OCI-LY7 (cell line): Measurements from ENCODE around the gene CDKL1. TPM values are rescaled to one million over a fixed set of nuclear protein-coding genes. Genes with fewer than 3 reads are reported as not detected.

Source experiments
- BruUV-seq: library from RNA; stranded (reverse); fragments of 400-500 nt; replicated peaks from 2 replicates; lab custom pipeline; 2021; lab: Mats Ljungman, UMichigan
- CTCF ChIA-PET: fragments of 300-600 bp; sonication (Branson Sonifier 250); formaldehyde crosslinking; loops from one replicate; lab custom pipeline; 2022; ENCODE audit warnings: antibody characterized with exemption; ENCODE audit not compliant: unreplicated experiment; lab: Charles Lee
- POLR2A ChIA-PET: fragments of 300-600 bp; sonication (Branson Sonifier 250); formaldehyde crosslinking; loops from one replicate; lab custom pipeline; 2022; ENCODE audit warnings: antibody characterized with exemption; lab: Charles Lee
- DNase-seq: peaks from one replicate; pipeline ENCODE4 v3.0.0-alpha.2; 2015; ENCODE audit warnings: low spot score
- H2AFZ ChIP-seq: fragments of 200-600 bp; sonication (generic), shearing (Covaris generic); 2 replicates; pipeline ENCODE4 v1.6.1; 2014; ENCODE audit warnings: mild to moderate bottlenecking, antibody characterized with exemption, low read length, moderate library complexity
- H3K27ac ChIP-seq: fragments of 200-600 bp; sonication (generic); 2 replicates; pipeline ENCODE4 v1.5.1; 2014; ENCODE audit warnings: mixed run types, low read depth, mild to moderate bottlenecking, moderate library complexity, low read length, inconsistent platforms; ENCODE audit not compliant: poor library complexity, severe bottlenecking
- H3K36me3 ChIP-seq: fragments of 200-600 bp; sonication (generic); 2 replicates; pipeline ENCODE4 v1.6.1; 2014; ENCODE audit warnings: mild to moderate bottlenecking, antibody characterized with exemption, low read length, moderate library complexity, mixed read lengths; ENCODE audit not compliant: insufficient read depth
- H3K4me1 ChIP-seq: fragments of 200-600 bp; sonication (generic); 2 replicates; pipeline ENCODE4 v1.5.1; 2014; ENCODE audit warnings: mild to moderate bottlenecking, low read length; ENCODE audit not compliant: insufficient read depth, poor library complexity, severe bottlenecking
- H3K4me2 ChIP-seq: fragments of 200-600 bp; sonication (generic); 2 replicates; pipeline ENCODE4 v1.6.1; 2014; ENCODE audit warnings: mild to moderate bottlenecking, low read length
- H3K4me3 ChIP-seq: fragments of 200-600 bp; sonication (generic); 2 replicates; pipeline ENCODE4 v1.5.1; 2014; ENCODE audit warnings: mild to moderate bottlenecking, low read depth, low read length; ENCODE audit not compliant: poor library complexity, severe bottlenecking
- H3K79me2 ChIP-seq: fragments of 200-600 bp; sonication (generic); 2 replicates; pipeline ENCODE4 v1.6.1; 2016; ENCODE audit warnings: low read depth, mild to moderate bottlenecking, low read length, moderate library complexity, mixed read lengths; ENCODE audit not compliant: insufficient read depth
- H3K9me2 ChIP-seq: fragments of 200-600 bp; sonication (generic); 2 replicates; pipeline ENCODE4 v1.6.1; 2016; ENCODE audit warnings: mild to moderate bottlenecking, low read length, mixed read lengths; ENCODE audit not compliant: insufficient read depth
- H3K9me3 ChIP-seq: fragments of 200-600 bp; sonication (generic); 2 replicates; pipeline ENCODE4 v1.6.1; 2014; ENCODE audit warnings: mild to moderate bottlenecking, mixed run types, low read length, mixed read lengths
- H4K20me1 ChIP-seq: fragments of 200-600 bp; sonication (generic); 2 replicates; pipeline ENCODE4 v1.6.1; 2014; ENCODE audit warnings: mild to moderate bottlenecking, antibody characterized with exemption, low read length, moderate library complexity, mixed read lengths; ENCODE audit not compliant: insufficient read depth
- EZH2phosphoT487 ChIP-seq: fragments of 200-600 bp; sonication (generic); IDR thresholded peaks from 2 replicates; pipeline ENCODE4 v1.6.1; 2018; ENCODE audit warnings: low read depth, borderline replicate concordance, mild to moderate bottlenecking, mixed run types, antibody characterized with exemption, low read length, moderate library complexity, mixed read lengths
- intact Hi-C: fragments of 100-400 bp; cut with micrococcal nuclease; formaldehyde crosslinking; loops from one replicate; pipeline ENCODE4 v1.10.0; 2022; ENCODE audit not compliant: unreplicated experiment
- total RNA-seq, 2 experiments: library from RNA; depleted of rRNA in 1 of 2; stranded (reverse); fragments of >200 nt in 1 of 2; shearing (Covaris generic) in 1 of 2; gene quantifications; 2 replicates each; pipeline ENCODE4 v1.2.3, GENCODE V29; 2014 to 2022
- TF ChIP-seq, protein P1 (sequence below): fragments of 200-600 bp; sonication (generic); conservative IDR thresholded peaks from 2 replicates; pipeline ENCODE4 v1.5.1; 2014; ENCODE audit warnings: mild to moderate bottlenecking, antibody characterized with exemption, low read length, moderate library complexity, mixed read lengths

The CDKL1 gene
- total RNA-seq, 2 experiments from 2014 or later = 0.09 to 0.36 TPM

DNA sequence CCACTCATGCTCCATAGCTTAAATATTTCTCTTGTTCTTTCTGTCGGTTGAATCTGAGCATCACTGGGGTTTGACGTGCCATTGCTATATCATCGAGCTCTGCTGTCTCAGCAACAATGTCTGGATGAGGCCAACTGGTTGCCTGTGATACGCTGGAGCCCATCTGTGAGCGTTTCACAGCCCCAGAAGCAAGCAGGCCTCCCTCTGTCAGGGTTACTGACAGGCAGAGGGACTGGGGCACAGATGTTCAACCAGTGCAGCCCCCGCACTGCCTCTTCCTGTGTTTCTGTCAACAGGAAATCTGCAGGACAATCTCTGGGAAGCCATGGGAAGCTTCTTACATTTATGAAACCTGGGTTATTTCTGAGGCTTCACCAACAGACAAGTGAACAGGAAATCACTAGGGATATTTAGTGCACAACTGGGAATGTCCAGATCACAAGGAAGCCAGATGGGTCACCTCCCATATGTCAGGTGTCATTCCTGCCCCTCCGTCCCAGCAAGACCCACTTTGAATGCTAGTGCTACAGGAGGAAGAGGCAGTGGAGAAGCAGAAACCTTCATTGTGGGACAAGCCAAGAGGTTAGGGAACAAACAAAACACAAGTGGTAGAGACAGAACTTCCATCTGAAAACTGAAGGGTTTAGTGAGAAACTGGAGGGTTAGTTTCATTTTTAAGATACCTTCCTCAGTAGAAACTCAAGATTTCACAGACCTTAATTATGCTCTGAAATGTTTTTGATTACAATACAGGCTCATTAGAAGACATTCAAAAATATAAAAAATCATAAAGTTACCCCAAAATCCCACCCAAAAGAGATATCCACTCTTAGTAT, 60.5 kb downstream of the CDKL1 start:
- Histone ChIP-seq H3K4me3 (no peak overlapping the region), H3K9me3 (no peaks in the 10 kb centered on the region), H3K79me2 (no peaks in the 10 kb centered on the region), H2AFZ (no peak overlapping the region), H3K4me1 (no peaks in the 10 kb centered on the region), H3K4me2 (no peak overlapping the region; the same call in 1 of the 2 replicates), H4K20me1 (no peaks in the 10 kb centered on the region), H3K27ac (no peak overlapping the region), H3K9me2 (no peaks in the 10 kb centered on the region), H3K36me3 (no peaks in the 10 kb centered on the region)
- no peak for DNase-seq
- no TSS peak for BruUV-seq
- ChIA-PET POLR2A (interaction anchor here (0.9 to 1.5 kb wide), 2 partner anchors 10 to 110 kb away, joined by 3 to 5 read pairs; no protein-coding TSS in a partner anchor), CTCF (no interaction called here)
- TF ChIP-seq, protein P1, sequence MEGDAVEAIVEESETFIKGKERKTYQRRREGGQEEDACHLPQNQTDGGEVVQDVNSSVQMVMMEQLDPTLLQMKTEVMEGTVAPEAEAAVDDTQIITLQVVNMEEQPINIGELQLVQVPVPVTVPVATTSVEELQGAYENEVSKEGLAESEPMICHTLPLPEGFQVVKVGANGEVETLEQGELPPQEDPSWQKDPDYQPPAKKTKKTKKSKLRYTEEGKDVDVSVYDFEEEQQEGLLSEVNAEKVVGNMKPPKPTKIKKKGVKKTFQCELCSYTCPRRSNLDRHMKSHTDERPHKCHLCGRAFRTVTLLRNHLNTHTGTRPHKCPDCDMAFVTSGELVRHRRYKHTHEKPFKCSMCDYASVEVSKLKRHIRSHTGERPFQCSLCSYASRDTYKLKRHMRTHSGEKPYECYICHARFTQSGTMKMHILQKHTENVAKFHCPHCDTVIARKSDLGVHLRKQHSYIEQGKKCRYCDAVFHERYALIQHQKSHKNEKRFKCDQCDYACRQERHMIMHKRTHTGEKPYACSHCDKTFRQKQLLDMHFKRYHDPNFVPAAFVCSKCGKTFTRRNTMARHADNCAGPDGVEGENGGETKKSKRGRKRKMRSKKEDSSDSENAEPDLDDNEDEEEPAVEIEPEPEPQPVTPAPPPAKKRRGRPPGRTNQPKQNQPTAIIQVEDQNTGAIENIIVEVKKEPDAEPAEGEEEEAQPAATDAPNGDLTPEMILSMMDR = no peak
- no peak for TF ChIP-seq EZH2phosphoT487
- intact Hi-C loops = no loop called here

GRCh38 chr14:50335389-50335788, 61.3 kb downstream of the CDKL1 start:
- BruUV-seq = no TSS peak
- no peaks in the 10 kb centered on the region for H3K9me3 ChIP-seq
- ChIA-PET POLR2A (interaction anchor here (0.6 to 1.5 kb wide), 4 partner anchors 11 to 110 kb away, joined by 3 to 6 read pairs (median 4); no protein-coding TSS in a partner anchor), CTCF (no interaction called here)
- H3K27ac ChIP-seq = no peak overlapping the region
- no peak overlapping the region for H3K4me3 ChIP-seq
- no peaks in the 10 kb centered on the region for H4K20me1 ChIP-seq
- no peaks in the 10 kb centered on the region; the same call in 1 of the 2 replicates for H3K36me3 ChIP-seq
- no peak overlapping the region for H2AFZ ChIP-seq
- DNase-seq = no peak
- H3K79me2 ChIP-seq = no peaks in the 10 kb centered on the region
- H3K4me2 ChIP-seq = no peak overlapping the region
- no peaks in the 10 kb centered on the region for H3K9me2 ChIP-seq
- TF ChIP-seq, protein P1 = no peak
- TF ChIP-seq EZH2phosphoT487 = no peak
- no peaks in the 10 kb centered on the region for H3K4me1 ChIP-seq
- intact Hi-C loops = no loop called here

GRCh38 chr14:50334211-50334610, 62.5 kb downstream of the CDKL1 start:
- no peak overlapping the region for H3K27ac ChIP-seq
- intact Hi-C loops = no loop called here
- no peak for TF ChIP-seq EZH2phosphoT487
- TF ChIP-seq, protein P1 = no peak
- POLR2A ChIA-PET = interaction anchor here (0.6 to 0.7 kb wide), 2 partner anchors 47 to 404 kb away, joined by 3 to 5 read pairs; no protein-coding TSS in a partner anchor
- no peak for DNase-seq
- no peaks in the 10 kb centered on the region for H4K20me1 ChIP-seq
- CTCF ChIA-PET = no interaction called here
- H3K36me3 ChIP-seq = no peaks in the 10 kb centered on the region; the same call in 1 of the 2 replicates
- no peak overlapping the region for H3K4me3 ChIP-seq
- BruUV-seq = no TSS peak
- no peaks in the 10 kb centered on the region for H3K9me3 ChIP-seq
- no peaks in the 10 kb centered on the region for H3K79me2 ChIP-seq
- H3K4me2 ChIP-seq = no peak overlapping the region
- no peak overlapping the region for H2AFZ ChIP-seq
- no peaks in the 10 kb centered on the region for H3K9me2 ChIP-seq
- no peaks in the 10 kb centered on the region for H3K4me1 ChIP-seq
